Psoas muscle (tissue), 8 donors: ENCODE results near the gene IGF1R. TPM values are rescaled to one million over a fixed set of nuclear protein-coding genes. Genes with fewer than 3 reads are reported as not detected.

Experiments
- ATAC-seq, 4 donors: fragments of 200-7000 bp; cut with Tn5 transposase; one replicate each; pipeline ENCODE4 v1.9.1; 2020; ENCODE audit warnings: moderate library complexity in 3 of 4, mild to moderate bottlenecking in 2 of 4
- DNase-seq, 2 donors: peaks; one replicate each; pipeline ENCODE4 v3.0.0-alpha.2; 2020
- H3K27ac ChIP-seq: fragments of 200-600 bp; one replicate; pipeline ENCODE4 v1.8.0; 2022
- H3K27me3 ChIP-seq, 3 donors: fragments of 200-600 bp in 1 of 3; one replicate each; pipeline versions ENCODE4 v1.6.1 to v1.8.0; 2013 to 2022; ENCODE audit warnings: low read length in 2 of 3, mild to moderate bottlenecking in 2 of 3, moderate library complexity in 1 of 3; ENCODE audit not compliant: insufficient read depth in 3 of 3
- H3K36me3 ChIP-seq, 2 donors: fragments of 200-600 bp in 1 of 2; one replicate each; pipeline versions ENCODE4 v1.6.1 to v1.8.0; 2013 to 2022; ENCODE audit warnings: low read depth in 1 of 2, mild to moderate bottlenecking in 1 of 2, moderate library complexity in 1 of 2; ENCODE audit not compliant: insufficient read depth in 1 of 2
- H3K4me1 ChIP-seq: fragments of 200-600 bp; one replicate; pipeline ENCODE4 v1.8.0; 2022
- H3K4me3 ChIP-seq: fragments of 200-600 bp; one replicate; pipeline ENCODE4 v1.8.0; 2022; ENCODE audit warnings: mild to moderate bottlenecking
- H3K9me3 ChIP-seq: fragments of 200-600 bp; one replicate; pipeline ENCODE4 v1.8.0; 2022
- CTCF ChIP-seq: fragments of 200-600 bp; IDR thresholded peaks from one replicate; pipeline ENCODE4 v1.8.0; 2022; ENCODE audit warnings: antibody characterized with exemption
- WGBS, 3 donors: extraction: QIAGEN DNeasy Blood & Tissue Kit; methylation state at CpG; one replicate each; pipeline versions ENCODE4 v1.1.6 to v1.1.7; 2013; 5-methylcytosine and 5-hydroxymethylcytosine counted together
- intact Hi-C, 2 donors: fragments of 100-400 bp; cut with DNase I; formaldehyde crosslinking; loops; one replicate each; pipeline versions ENCODE4 v1.11.0 to v1.14.2; 2022
- polyA plus RNA-seq, 3 donors: library from polyadenylated mRNA; stranded (reverse); fragments of 200-250 nt; gene quantifications; one replicate each; pipeline ENCODE4 v1.2.3, GENCODE V29; 2013
- total RNA-seq, 4 donors: library from RNA; stranded (reverse); fragmentation: NEBNext Ultra II Directional in 2 of 4; extraction: Animal tissue kit (Norgen Biotek cat#: 25700) in 2 of 4; gene quantifications; one replicate each; pipeline versions ENCODE4 v1.2.1 to v1.2.4, GENCODE V29; 2021 to 2023
- donor health status: healthy with polysubstance abuse.
- donor health status: DM: no; HTN: no; CAD: no; lungs with moderate emphysema.
- donor health status: Bipolar disorder and iron deficiency.
- donor health status: healthy.
- donor health status: DM: yes; HTN: yes; CAD: no.
- donor health status: DM: no; HTN: no; CAD: no.
- donor health status: DM: no; HTN: no; CAD: no.
- donor health status: DM: yes; HTN: yes; CAD: no.

IGF1R gene
- total and polyA plus RNA-seq, 7 donors: 2.1 to 20.4 (median 12.0) TPM

GRCh38 chr15:98896002-98896721 is 247.8 kb downstream of the IGF1R start:
- Histone ChIP-seq H3K36me3 (peaks cover 0 to 12% of the 10 kb centered on the region in 2 donors), H3K27ac (no peak overlapping the region), H3K27me3 (no peaks in the 10 kb centered on the region), H3K9me3 (no peaks in the 10 kb centered on the region), H3K4me3 (no peak overlapping the region), H3K4me1 (no peaks in the 10 kb centered on the region)
- WGBS, 3 donors: 81 to 91% (median 88%) methylated on average over 5 of the region's 5 CpGs
- TF ChIP-seq CTCF: no peak
- no peak for DNase-seq
- intact Hi-C loops: no loop called here
- ATAC-seq: no peak

GRCh38 chr15:98896802-98897732 is 248.7 kb downstream of the IGF1R start:
- intact Hi-C loops: no loop called here
- H3K27me3 ChIP-seq: no peaks in the 10 kb centered on the region
- H3K4me1 ChIP-seq: no peaks in the 10 kb centered on the region
- TF ChIP-seq CTCF: no peak
- peaks cover 0 to 12% of the 10 kb centered on the region in 2 donors for H3K36me3 ChIP-seq
- ATAC-seq (peak; percentile 49 to 61 (median 52)), DNase-seq (no peak)
- no peak overlapping the region for H3K4me3 ChIP-seq
- WGBS, 3 donors: 86 to 95% (median 88%) methylated on average over 12 of the region's 12 CpGs
- no peaks in the 10 kb centered on the region for H3K9me3 ChIP-seq
- H3K27ac ChIP-seq: no peak overlapping the region

DNA sequence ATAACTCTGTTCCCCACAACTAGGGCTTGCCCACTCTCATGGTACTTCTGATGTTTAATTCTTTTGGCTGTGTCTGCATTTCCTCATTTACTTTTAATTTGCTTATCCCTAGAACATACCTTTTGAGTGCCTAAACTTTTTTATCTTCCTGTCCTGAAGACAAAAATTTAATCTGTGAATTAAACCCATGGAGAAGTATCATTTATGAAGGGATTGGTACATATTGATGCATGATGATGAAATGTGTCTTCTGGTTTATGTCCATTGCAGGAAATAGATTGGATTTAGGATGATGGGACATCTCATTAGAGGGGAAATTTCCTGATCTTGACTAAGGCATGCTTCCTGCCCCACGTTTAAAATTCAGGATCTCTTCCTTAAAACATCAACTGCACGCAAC is 249.8 kb downstream of the IGF1R start:
- no peaks in the 10 kb centered on the region for H3K27me3 ChIP-seq
- H3K4me3 ChIP-seq: no peak overlapping the region
- ATAC-seq (no peak), DNase-seq (no peak)
- TF ChIP-seq CTCF: no peak
- H3K36me3 ChIP-seq: peaks cover 0 to 12% of the 10 kb centered on the region in 2 donors
- 69 to 79% (median 78%) methylated on average over 2 of the region's 2 CpGs for WGBS, 3 donors
- H3K9me3 ChIP-seq: no peaks in the 10 kb centered on the region
- H3K4me1 ChIP-seq: no peaks in the 10 kb centered on the region
- no peak overlapping the region for H3K27ac ChIP-seq
- intact Hi-C loops: no loop called here

DNA sequence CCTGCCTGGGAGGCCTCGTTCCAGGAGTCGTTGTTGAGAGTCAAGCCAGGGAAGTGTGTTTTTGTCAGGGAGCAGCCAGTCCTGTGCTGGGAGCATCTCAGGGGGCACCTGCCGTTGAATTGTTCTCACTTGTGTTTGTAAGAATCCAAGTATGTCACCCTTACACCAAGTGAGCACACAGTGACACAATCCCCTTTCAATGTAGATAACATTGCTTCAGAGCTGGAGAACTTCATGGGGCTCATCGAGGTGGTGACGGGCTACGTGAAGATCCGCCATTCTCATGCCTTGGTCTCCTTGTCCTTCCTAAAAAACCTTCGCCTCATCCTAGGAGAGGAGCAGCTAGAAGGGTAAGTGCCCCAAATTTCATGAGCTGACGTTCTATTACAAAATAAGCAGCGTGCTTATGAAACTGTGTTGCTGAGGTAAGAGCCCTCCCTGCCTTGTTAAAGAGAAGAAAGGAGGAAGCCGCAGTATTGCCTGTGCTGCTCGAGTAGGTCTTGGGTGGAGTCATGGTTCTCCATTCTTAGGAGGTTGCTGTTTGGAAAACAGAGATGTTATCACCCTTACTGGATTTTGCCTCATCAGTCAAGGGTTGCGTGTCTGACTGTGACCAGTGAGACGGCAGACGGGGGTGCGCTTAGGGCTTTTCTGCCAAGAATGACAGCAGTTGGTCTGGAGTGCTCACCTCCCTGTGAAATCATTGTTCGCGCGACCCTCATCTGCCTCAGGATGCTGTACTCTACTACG is 251.1 kb downstream of the IGF1R start:
- Histone ChIP-seq H3K27ac (no peak overlapping the region), H3K4me1 (no peaks in the 10 kb centered on the region), H3K9me3 (no peaks in the 10 kb centered on the region), H3K36me3 (peaks cover 0 to 12% of the 10 kb centered on the region in 2 donors), H3K27me3 (no peaks in the 10 kb centered on the region), H3K4me3 (no peak overlapping the region)
- ATAC-seq (no peak), DNase-seq (no peak)
- TF ChIP-seq CTCF: no peak
- intact Hi-C loops: loop anchor here in 1 of 2 donors (10.0 kb wide), 1 partner anchor 455 kb away; no protein-coding TSS in a partner anchor
- 86 to 89% (median 89%) methylated on average over 20 of the region's 20 CpGs for WGBS, 3 donors
